Stomach (tissue), 19 donors: ENCODE results near the gene COLQ. TPM values are rescaled to one million over a fixed set of nuclear protein-coding genes. Genes with fewer than 3 reads are reported as not detected.

Experiments
- DNase-seq, 2 donors: peaks; one replicate each; pipeline versions ENCODE4 v3.0.0 to v3.0.0-alpha.2; 2013 to 2019
- H3K27ac ChIP-seq, 5 donors: fragments of 200-600 bp in 4 of 5; sonication (generic) in 4 of 5; one replicate each; pipeline ENCODE4 v1.5.1; 2013 to 2019; ENCODE audit warnings: mild to moderate bottlenecking in 1 of 5, moderate library complexity in 1 of 5
- H3K27me3 ChIP-seq, 3 donors: fragments of 200-600 bp; sonication (generic); one replicate each; pipeline ENCODE4 v1.5.1; 2017 to 2019; ENCODE audit warnings: mixed run types in 1 of 3
- H3K36me3 ChIP-seq, 4 donors: fragments of 200-600 bp; sonication (generic); 1 replicate in 3 of 4; 2 replicates in 1 of 4; pipeline ENCODE4 v1.5.1; 2016 to 2019
- H3K4me1 ChIP-seq, 4 donors: fragments of 200-600 bp; sonication (generic); one replicate each; pipeline ENCODE4 v1.5.1; 2016 to 2019
- H3K4me3 ChIP-seq, 4 donors: fragments of 200-600 bp; sonication (generic) in 3 of 4; one replicate each; pipeline ENCODE4 v1.5.1; 2016 to 2019; ENCODE audit warnings: mild to moderate bottlenecking in 1 of 4
- H3K9me3 ChIP-seq, 4 donors: fragments of 200-600 bp; sonication (generic); one replicate each; pipeline ENCODE4 v1.5.1; 2016 to 2019
- EP300 ChIP-seq: sonication (generic); formaldehyde crosslinking; IDR thresholded peaks from one replicate; pipeline ENCODE4 v1.6.1; 2017; ENCODE audit warnings: antibody characterized with exemption
- POLR2A ChIP-seq, 4 donors: fragments of 450-650 bp; IDR thresholded peaks; one replicate each; pipeline ENCODE4 v1.6.1; 2016; ENCODE audit warnings: antibody characterized with exemption in 4 of 4, control low read depth in 2 of 4, mild to moderate bottlenecking in 1 of 4, moderate library complexity in 1 of 4
- POLR2AphosphoS5 ChIP-seq, 3 donors: sonication (generic); formaldehyde crosslinking; IDR thresholded peaks; one replicate each; pipeline ENCODE4 v1.6.1; 2016; ENCODE audit warnings: antibody characterized with exemption in 3 of 3
- WGBS, 5 donors: extraction: QIAGEN DNeasy Blood & Tissue Kit in 3 of 5; methylation state at CpG; one replicate each; pipeline versions ENCODE4 v1.1.5 to v1.1.7; 2013 to 2018; 5-methylcytosine and 5-hydroxymethylcytosine counted together
- intact Hi-C: fragments of 100-400 bp; cut with DNase I; formaldehyde crosslinking; loops from one replicate; pipeline ENCODE4 v1.15.1; 2023; ENCODE audit warnings: low total_unique reads
- long read RNA-seq, 10 donors: transcript quantifications; one replicate each; lab custom pipeline, GENCODE V29; 2026
- polyA plus RNA-seq, 3 donors: library from polyadenylated mRNA; stranded (reverse); fragments of 200-250 nt; gene quantifications; one replicate each; pipeline ENCODE4 v1.2.3, GENCODE V29; 2013
- total RNA-seq, 5 donors: library from RNA; depleted of rRNA; stranded (reverse); fragments of >200 nt; gene quantifications; one replicate each; pipeline versions ENCODE4 v1.1.0 to v1.2.3, GENCODE V29; 2014 to 2016
- TF ChIP-seq, protein P1 (sequence below), 7 experiments: fragments of 450-650 bp in 4 of 7; fragments of 200-600 bp in 3 of 7; sonication (generic) in 3 of 7; IDR thresholded peaks; one replicate each; pipeline ENCODE4 v1.5.1; 2016 to 2019; ENCODE audit warnings: antibody characterized with exemption in 7 of 7, control low read depth in 2 of 7, mild to moderate bottlenecking in 1 of 7
- donor health status: healthy with polysubstance abuse.
- donor health status: Bipolar disorder and iron deficiency.
- donor health status: healthy.

COLQ gene
- total RNA-seq: 1 to 10 TPM in 3 of 5 donors, under 1 TPM in 1, not detected in 1; 0.29 to 5.3 (median 1.2) TPM
- polyA plus RNA-seq: 1 to 10 TPM in 1 of 3 donors, under 1 TPM in 2; 0.62 to 1.9 (median 0.76) TPM
- long read RNA-seq, donor 1: 0 reads
- long read RNA-seq, donor 2: 0 reads
- long read RNA-seq, donor 3: 0 reads
- long read RNA-seq, donor 4: 0 reads
- long read RNA-seq, donor 5: 0 reads
- long read RNA-seq, donor 6: 0 reads
- long read RNA-seq, donor 7: 0 reads
- long read RNA-seq, donor 8: 0 reads
- long read RNA-seq, donor 9, partial matches to known transcripts: 0 of 1 reads
- long read RNA-seq, donor 9, other reads (novel, unspliced or antisense): 0 of 1 reads
- long read RNA-seq, donor 10: 0 reads

DNA sequence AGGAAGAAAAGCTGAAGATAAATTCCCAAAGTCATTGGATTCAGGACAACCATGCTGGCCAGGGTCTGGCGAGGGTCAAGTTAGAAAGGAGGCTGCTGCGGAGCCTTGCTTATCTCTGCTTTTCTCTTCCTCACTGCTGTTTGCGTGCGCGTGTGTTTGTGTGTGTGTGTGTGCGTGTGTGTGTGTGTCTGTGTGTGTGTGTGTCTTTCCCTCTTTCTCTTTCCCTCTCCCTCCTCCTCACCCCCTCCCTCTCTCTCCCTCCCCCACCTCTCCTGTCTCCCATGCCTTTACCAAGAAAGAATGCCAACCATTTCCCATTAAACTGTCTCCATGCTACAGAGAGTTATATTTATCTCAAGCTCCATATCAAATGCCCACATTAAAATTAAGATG, at the start of gene COLQ:
TSS of gene COLQ (minus strand) at position 134 of the 393 bp plus-strand sequence. CDS start at position 53, 81 bp downstream.
- no peak for TF ChIP-seq POLR2A (IDR thresholded peaks at IDR 0.05)
- TF ChIP-seq POLR2AphosphoS5 (IDR thresholded peaks at IDR 0.05): no peak
- no peak for TF ChIP-seq EP300
- TF ChIP-seq, protein P1, sequence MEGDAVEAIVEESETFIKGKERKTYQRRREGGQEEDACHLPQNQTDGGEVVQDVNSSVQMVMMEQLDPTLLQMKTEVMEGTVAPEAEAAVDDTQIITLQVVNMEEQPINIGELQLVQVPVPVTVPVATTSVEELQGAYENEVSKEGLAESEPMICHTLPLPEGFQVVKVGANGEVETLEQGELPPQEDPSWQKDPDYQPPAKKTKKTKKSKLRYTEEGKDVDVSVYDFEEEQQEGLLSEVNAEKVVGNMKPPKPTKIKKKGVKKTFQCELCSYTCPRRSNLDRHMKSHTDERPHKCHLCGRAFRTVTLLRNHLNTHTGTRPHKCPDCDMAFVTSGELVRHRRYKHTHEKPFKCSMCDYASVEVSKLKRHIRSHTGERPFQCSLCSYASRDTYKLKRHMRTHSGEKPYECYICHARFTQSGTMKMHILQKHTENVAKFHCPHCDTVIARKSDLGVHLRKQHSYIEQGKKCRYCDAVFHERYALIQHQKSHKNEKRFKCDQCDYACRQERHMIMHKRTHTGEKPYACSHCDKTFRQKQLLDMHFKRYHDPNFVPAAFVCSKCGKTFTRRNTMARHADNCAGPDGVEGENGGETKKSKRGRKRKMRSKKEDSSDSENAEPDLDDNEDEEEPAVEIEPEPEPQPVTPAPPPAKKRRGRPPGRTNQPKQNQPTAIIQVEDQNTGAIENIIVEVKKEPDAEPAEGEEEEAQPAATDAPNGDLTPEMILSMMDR (IDR thresholded peaks at IDR 0.05): no peak
- H3K27me3 ChIP-seq: no peaks in the 10 kb centered on the region
- H3K4me1 ChIP-seq: peaks cover 0 to 11% (median 2%) of the 10 kb centered on the region in 4 donors
- H3K36me3 ChIP-seq: no peaks in the 10 kb centered on the region
- no peak within 1 kb of the TSS for H3K27ac ChIP-seq
- intact Hi-C loops: no loop called here
- 43 to 53% (median 49%) methylated on average over 5 to 6 of the region's 6 CpGs for WGBS, 5 donors
- no peak within 1 kb of the TSS for H3K4me3 ChIP-seq
- no peak for DNase-seq
- no peaks in the 10 kb centered on the region for H3K9me3 ChIP-seq

DNA sequence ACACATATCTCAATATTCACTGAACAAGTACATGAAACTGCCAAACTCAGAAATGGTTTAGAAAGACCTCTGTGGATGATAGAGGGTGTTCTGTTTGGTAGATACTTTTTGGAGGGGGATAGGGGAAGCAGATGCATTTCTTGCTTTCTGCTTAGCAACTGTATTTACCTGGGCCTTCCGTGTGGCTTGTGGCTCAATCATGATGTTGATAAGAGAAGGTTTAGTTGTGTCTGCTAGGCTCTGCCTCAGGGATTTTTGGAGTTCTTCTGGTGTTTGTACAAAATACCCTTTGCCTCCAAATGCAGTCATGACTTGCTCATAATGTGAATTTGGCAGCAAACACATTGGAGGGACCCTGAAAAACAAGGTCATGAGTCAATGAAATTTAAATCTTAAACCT, 41.7 kb upstream of the COLQ start:
- no peak for DNase-seq
- no peaks in the 10 kb centered on the region for H3K9me3 ChIP-seq
- peaks cover 49 to 95% (median 93%) of the 10 kb centered on the region in 4 donors for H3K36me3 ChIP-seq
- no peak overlapping the region for H3K4me3 ChIP-seq
- 35 to 69% (median 61%) methylated on average over 1 of the region's 1 CpG for WGBS, 5 donors
- H3K27me3 ChIP-seq: no peaks in the 10 kb centered on the region
- TF ChIP-seq POLR2A (IDR thresholded peaks at IDR 0.05) (no peak), POLR2AphosphoS5 (IDR thresholded peaks at IDR 0.05) (no peak), EP300 (no peak)
- peaks cover 0 to 4% (median 0%) of the 10 kb centered on the region in 4 donors for H3K4me1 ChIP-seq
- intact Hi-C loops: no loop called here
- H3K27ac ChIP-seq: no peak overlapping the region

DNA sequence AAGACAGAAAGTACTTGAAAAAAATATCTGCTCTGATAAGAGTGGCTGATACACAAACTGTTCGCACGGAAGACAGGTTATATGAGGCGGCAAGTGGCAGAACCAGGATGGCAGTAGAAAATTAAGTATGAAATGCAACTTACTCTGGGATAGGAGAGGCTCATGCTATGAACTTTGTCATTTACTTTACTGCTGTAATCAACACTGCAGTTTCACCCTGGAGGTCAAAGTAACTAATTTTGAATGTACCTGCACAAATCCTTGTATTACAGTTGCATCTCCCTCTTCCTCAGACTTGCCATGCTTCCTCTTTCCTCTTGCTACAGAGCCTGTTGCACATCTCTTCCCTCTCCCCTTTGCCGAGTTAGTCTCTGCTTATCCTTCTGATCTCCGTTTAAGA, 41.1 kb upstream of the COLQ start:
- peak in 1 of 2 donors; percentile 20 for DNase-seq
- intact Hi-C loops: no loop called here
- Histone ChIP-seq H3K4me1 (peaks cover 0 to 8% (median 2%) of the 10 kb centered on the region in 4 donors), H3K4me3 (no peak overlapping the region), H3K9me3 (no peaks in the 10 kb centered on the region), H3K36me3 (peaks cover 43 to 89% (median 87%) of the 10 kb centered on the region in 4 donors), H3K27me3 (no peaks in the 10 kb centered on the region), H3K27ac (no peak overlapping the region)
- no peak for TF ChIP-seq POLR2A (IDR thresholded peaks at IDR 0.05)
- 52 to 72% (median 64%) methylated on average over 5 of the region's 5 CpGs for WGBS, 5 donors

DNA sequence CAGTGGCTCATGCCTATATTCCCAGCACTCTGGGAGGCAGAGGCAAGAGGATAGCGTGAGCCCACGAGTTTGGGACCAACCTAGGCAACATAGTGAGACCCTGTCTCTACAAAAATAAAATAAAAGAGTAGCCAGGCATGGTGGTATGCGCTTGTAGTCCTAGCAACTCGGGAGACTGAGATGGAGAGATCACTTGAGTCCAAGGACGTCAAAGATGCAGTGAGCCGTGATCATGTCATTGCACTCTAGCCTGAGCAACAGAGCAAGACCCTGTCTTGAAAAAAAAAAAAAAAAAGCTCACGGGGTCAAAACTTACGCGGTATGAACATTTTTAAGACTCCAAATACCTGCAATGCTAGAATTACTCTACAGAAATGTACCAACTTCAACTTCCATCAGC, 37.1 kb upstream of the COLQ start:
- DNase-seq: no peak
- no peaks in the 10 kb centered on the region for H3K9me3 ChIP-seq
- H3K27me3 ChIP-seq: no peaks in the 10 kb centered on the region
- intact Hi-C loops: loop anchor here (10.0 kb wide), 1 partner anchor 134 kb away; the partner anchor contains the start of genes EAF1 and METTL6
- peaks cover 25 to 60% (median 49%) of the 10 kb centered on the region in 4 donors for H3K36me3 ChIP-seq
- no peak overlapping the region for H3K4me3 ChIP-seq
- H3K4me1 ChIP-seq: peaks cover 0 to 13% (median 6%) of the 10 kb centered on the region in 4 donors
- H3K27ac ChIP-seq: no peak overlapping the region
- WGBS, 5 donors: 83 to 94% (median 90%) methylated on average over 9 of the region's 9 CpGs
- no peak for TF ChIP-seq EP300
- TF ChIP-seq, protein P1 (IDR thresholded peaks at IDR 0.05): no peak

DNA sequence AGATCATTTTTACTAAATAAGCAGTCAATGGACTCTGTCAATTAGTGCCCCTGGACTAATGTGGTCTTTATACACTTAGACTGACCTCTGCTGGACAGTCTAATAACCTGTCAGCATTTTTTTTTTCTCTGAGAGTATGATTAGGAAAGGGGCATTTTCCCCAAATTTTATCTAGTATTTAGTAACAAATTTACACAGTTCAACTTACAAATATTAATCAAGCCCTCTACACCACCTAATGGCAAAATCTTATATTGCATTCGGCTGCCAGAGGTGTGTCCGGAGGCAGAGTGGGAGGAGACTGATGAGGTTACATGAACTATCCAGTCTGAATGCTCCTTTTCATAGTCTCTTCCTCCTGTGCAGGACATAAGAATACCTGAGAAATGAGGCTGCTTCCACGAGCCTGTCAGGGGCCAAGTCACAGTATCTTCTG, 36.0 kb upstream of the COLQ start:
- peak; percentile 52 to 85 for DNase-seq
- Histone ChIP-seq H3K27me3 (no peaks in the 10 kb centered on the region), H3K9me3 (no peaks in the 10 kb centered on the region), H3K4me3 (no peak overlapping the region), H3K4me1 (peaks cover 0 to 13% (median 6%) of the 10 kb centered on the region in 4 donors), H3K27ac (no peak overlapping the region), H3K36me3 (peaks cover 16 to 55% (median 39%) of the 10 kb centered on the region in 4 donors)
- TF ChIP-seq, protein P1 (IDR thresholded peaks at IDR 0.05): peak in 5 of 7 experiments; percentile 16 to 68 (median 54)
- TF ChIP-seq EP300: no peak
- WGBS, 5 donors: 0 to 8% (median 2%) methylated on average over 3 of the region's 3 CpGs
- intact Hi-C loops: loop anchor here (10.0 kb wide), 1 partner anchor 133 kb away; the partner anchor contains the start of genes EAF1 and METTL6
